Left renal cortex interstitium (tissue), 4 donors: Measurements from ENCODE around the gene ETV6. TPM values are rescaled to one million over a fixed set of nuclear protein-coding genes. Genes with fewer than 3 reads are reported as not detected.

Source experiments
- DNase-seq, 4 donors: peaks; one replicate each; pipeline ENCODE4 v3.0.0-alpha.2; 2013; ENCODE audit warnings: low read depth in 4 of 4, low spot score in 2 of 4, missing footprints in 1 of 4
- polyA plus RNA-seq, 4 donors: library from polyadenylated mRNA; unstranded; fragments of 120-200 nt; gene quantifications; one replicate each; pipeline ENCODE4 v1.2.1, GENCODE V29; 2013; ENCODE audit not compliant: insufficient read length in 4 of 4

The ETV6 gene
- polyA plus RNA-seq, 4 donors = 11.7 to 14.7 (median 14.1) TPM

GRCh38 chr12:11689591-11690186, 40.2 kb downstream of the ETV6 start:
- no peak for DNase-seq

- DNase-seq = no peak
Observed at GRCh38 chr12:11693067-11693466, 43.6 kb downstream of the ETV6 start.

DNA sequence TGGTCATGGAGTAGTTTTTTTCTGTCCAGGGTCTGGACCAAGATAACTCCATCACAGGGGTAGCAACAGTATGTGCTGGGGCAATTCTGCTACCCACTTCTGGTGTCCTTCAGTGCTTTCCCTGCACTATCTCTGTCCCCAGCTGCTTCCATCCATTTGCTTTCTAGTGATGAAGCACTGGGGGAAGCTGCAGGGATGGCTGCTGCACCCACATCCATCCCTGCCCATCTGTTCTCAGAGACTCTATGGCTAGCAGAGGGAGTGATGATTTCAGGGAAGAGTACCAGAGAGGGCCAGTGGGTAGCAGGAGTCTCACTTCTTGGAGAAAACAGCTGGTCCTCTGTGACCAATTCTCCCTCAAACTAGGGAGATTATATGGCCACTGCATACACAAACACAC, 44.1 kb downstream of the ETV6 start:
- DNase-seq = no peak

- DNase-seq = no peak
Observed at GRCh38 chr12:11694528-11694927, 45.1 kb downstream of the ETV6 start.

GRCh38 chr12:11695321-11695720, 45.8 kb downstream of the ETV6 start:
- DNase-seq = no peak

DNA sequence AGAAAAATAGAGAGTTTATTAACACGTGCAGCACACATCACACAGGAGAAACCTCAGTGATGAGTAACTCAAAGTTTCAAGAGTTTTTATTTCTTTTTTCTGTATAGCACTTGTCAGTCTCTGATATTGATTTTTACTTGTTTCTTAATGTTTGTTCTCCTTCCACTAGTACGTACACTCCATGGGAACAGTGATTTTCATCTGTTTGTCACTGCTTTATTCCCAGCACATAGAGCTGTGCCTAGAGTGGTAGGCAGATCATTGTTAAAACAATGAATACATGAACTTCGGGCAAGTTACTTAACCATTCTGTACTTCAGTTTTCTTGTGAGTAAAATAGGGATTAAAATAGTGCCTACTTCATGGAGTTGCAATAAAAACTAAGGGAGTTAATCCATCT, 46.6 kb downstream of the ETV6 start:
- DNase-seq = no peak

DNA sequence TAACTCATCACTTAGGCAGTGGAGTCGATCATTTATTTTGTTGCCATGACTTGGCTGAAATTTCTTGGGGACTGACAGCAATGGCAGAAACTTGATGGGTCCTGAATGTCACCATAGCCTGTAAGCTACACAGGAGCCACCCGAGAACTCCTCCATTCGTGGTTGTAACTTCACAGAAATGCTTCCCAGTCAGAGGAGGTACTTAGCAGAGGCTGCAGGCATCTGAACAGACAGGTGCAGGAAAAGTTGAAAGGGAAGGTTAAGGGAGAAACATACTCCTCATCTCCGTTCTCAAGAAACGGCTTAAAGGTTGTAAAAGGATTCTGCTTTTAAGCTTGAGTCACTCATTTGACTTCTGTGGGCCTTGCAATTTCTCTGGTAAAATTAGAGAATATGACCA, 47.7 kb downstream of the ETV6 start:
- no peak for DNase-seq

DNA sequence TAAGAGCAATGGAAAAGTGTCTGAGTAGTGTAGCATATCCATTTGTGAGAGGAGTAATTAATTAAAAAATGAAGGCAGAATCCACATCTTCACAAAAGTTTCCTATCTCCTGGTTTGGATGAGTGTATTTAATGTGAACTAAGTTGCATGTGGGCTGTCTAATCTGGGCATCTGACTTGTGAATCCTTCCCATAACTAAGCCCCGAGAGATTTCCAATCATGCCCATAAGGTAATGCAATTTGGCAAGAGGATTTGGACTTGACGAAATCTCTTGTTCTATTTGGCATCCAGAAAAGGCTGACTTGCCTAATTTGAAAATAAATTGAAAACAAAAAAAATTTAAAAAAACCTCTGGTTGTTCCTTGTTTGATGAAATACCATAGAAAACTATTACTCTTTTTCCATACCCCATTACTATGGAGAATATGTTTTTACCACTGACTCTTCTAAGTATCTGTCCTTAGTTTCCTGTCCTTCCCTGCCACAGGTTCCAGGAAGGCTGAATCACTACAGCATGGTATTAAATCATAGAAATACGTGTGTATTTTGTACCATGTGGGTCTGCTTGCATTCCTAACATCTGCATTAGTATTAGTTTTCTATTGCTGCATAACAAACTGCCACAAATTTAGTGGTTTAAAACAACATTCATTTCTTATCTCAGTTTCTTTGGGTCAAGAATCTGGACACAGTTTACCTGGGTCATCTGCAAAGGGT, 48.4 kb downstream of the ETV6 start:
- DNase-seq = no peak

DNA sequence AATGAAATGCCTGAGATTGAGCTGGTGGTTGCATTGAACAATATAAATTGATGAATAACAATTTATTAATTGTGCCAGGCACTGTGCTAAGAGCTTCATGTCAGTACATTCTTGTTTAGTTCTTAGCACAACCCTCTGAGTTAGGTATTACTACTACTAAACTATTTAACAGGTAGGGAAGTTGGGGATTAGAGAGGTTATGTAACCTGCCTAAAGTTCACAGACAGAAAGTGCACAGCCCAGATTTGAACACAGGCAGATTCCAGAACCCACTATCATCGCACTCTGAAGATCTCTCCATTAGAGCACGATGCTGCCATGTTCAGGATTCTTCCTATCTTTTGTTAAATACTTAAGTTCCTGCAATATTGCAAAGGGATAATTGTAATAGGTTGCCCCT, 49.3 kb downstream of the ETV6 start:
- DNase-seq = no peak

GRCh38 chr12:11701433-11701832, 52.0 kb downstream of the ETV6 start:
- no peak for DNase-seq

- no peak for DNase-seq
Observed at GRCh38 chr12:11702959-11703358, 53.5 kb downstream of the ETV6 start.

- no peak for DNase-seq
Observed at GRCh38 chr12:11703378-11703777, 53.9 kb downstream of the ETV6 start.

DNA sequence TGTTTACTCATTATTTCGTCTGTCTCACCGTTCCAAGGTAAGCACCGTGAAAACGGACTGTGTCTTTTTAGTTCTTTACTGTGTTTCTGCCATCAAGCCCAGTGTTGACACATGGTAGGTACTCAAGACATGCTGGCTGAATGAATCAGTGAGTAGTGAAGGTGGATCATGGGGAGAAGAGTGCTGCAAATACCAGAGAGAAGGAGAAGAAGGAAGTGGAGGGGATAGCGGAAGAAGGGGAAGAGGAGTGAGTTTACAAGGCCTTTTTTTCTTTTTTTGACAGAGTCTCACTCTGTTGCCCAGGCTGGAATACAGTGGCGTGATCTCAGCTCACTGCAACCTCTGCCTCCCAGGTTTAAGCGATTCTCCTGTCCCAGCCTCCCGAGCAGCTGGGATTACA, 54.6 kb downstream of the ETV6 start:
- no peak for DNase-seq

DNA sequence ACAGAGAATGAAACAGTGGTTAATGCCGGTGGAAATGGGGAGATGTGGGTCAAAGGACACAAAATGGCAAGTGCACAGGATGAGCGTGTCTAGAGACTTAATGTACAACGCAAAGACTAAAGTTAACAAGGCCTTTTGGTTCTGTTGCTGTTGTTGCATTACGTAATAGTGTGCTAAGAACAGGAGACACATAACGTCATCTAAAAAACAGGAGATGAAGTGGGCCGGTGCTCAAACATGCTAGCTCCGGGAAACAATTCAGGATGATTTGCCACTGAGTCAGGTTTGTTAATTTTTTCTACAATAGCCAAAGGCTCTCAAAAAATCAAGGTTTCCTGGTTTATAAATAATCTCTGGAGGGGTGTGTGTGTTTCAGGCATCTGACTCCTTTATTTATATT, 55.5 kb downstream of the ETV6 start:
- DNase-seq = no peak

GRCh38 chr12:11706509-11707379, 57.3 kb downstream of the ETV6 start:
- DNase-seq = no peak

DNA sequence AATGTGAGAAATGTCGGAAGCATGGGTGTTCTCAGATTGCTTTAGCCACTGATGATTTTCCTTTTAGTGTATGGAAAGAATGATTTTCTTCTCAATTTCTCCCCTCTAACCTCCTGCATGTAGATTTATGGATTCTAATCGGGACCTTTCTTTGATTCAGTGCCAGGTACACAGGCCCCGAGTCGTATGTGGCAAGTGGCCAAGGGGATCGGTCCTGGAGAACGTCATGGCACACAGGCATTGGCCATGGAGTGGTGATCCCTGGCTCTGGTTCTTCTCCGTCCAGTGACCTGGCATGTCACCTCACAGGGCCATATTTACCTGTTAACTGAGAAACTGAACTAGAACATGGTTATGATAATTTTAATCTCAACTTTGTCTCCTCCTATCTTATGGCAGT, 58.1 kb downstream of the ETV6 start:
- no peak for DNase-seq

GRCh38 chr12:11709513-11709912, 60.0 kb downstream of the ETV6 start:
- no peak for DNase-seq

GRCh38 chr12:11710431-11710830, 61.0 kb downstream of the ETV6 start:
- no peak for DNase-seq

- no peak for DNase-seq
Observed at GRCh38 chr12:11710906-11711305, 61.4 kb downstream of the ETV6 start.

GRCh38 chr12:11711651-11712327, 62.3 kb downstream of the ETV6 start:
- no peak for DNase-seq

- no peak for DNase-seq
Observed at GRCh38 chr12:11712491-11712890, 63.0 kb downstream of the ETV6 start.
